ENCODE data around the gene DUS4L. TPM values are rescaled to one million over a fixed set of nuclear protein-coding genes. Genes with fewer than 3 reads are reported as not detected.

Gene DUS4L
- 4.8 and 7.2 TPM in 2 replicates for total RNA-seq

GRCh38 chr7:107563775-107564552 is at the start of gene DUS4L, which contains the start of gene COG5:
DUS4L (plus strand) TSS chr7:107563971; CDS start chr7:107567071, 3,100 bp downstream.
COG5 (minus strand) TSS chr7:107563920; CDS start chr7:107563896, 24 bp downstream.

GRCh38 chr7:107579885-107580715 is 16.3 kb downstream of the DUS4L start, which contains the start of gene BCAP29:
BCAP29 (plus strand) TSS chr7:107580246; CDS start chr7:107580773, 527 bp downstream.

Other genes with a start within 250 kb of the DUS4L start
- not detected in 2 replicates for gene GPR22, start 93.9 kb upstream of the DUS4L start, total RNA-seq
- 30.8 and 72.7 TPM in 2 replicates for gene COG5, start 51 bp upstream of the DUS4L start, total RNA-seq
- gene BCAP29, start 16.3 kb downstream of the DUS4L start, total RNA-seq = 70.3 and 130 TPM in 2 replicates
- 20.5 and 21.2 TPM in 2 replicates for gene SLC26A4, start 96.9 kb downstream of the DUS4L start, total RNA-seq
- gene CBLL1, start 180.2 kb downstream of the DUS4L start, total RNA-seq = 13.6 and 13.8 TPM in 2 replicates
- not detected in 2 replicates for gene SLC26A3, start 239.3 kb downstream of the DUS4L start, total RNA-seq

All from aortic smooth muscle cell (primary cell).